Keratinocyte (primary cell): ENCODE data around the gene RNLS.

Source experiments
- EZH2 ChIP-seq: IDR thresholded peaks from one replicate; pipeline ENCODE4 v1.6.1; 2012; ENCODE audit warnings: inconsistent platforms, mild to moderate bottlenecking, low read length, moderate library complexity
- TF ChIP-seq, protein P1 (sequence below), 3 experiments: IDR thresholded peaks in 1 of 3; conservative IDR thresholded peaks in 1 of 3; optimal IDR thresholded peaks in 1 of 3; 2 replicates in 2 of 3; 3 replicates in 1 of 3; pipeline versions ENCODE3 to v1.5.1; 2011; ENCODE audit warnings: low read length in 3 of 3, mild to moderate bottlenecking in 3 of 3, moderate library complexity in 2 of 3, control low read depth in 1 of 3, inconsistent platforms in 1 of 3; ENCODE audit not compliant: insufficient read depth in 2 of 3; ENCODE audit errors: extremely low read depth in 1 of 3

DNA sequence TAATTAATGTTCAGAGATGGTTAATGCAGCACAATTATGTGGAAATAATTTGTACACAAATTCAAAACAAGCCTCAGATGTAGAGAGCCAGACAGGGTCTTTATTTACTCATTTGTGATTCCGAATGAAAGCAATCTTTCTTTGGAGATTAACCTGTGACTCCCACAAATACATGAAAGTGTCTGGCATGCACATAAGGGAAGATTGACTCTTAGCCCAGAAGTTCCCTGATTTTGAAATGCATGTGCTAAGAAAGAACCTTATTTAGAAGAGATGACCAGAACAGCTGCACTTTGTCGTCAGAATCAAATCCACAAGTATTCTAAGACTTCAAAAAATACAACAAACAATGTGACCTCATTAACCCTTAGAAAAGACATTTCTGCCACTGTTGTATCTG is 45.1 kb downstream of the RNLS start:
- TF ChIP-seq, protein P1, sequence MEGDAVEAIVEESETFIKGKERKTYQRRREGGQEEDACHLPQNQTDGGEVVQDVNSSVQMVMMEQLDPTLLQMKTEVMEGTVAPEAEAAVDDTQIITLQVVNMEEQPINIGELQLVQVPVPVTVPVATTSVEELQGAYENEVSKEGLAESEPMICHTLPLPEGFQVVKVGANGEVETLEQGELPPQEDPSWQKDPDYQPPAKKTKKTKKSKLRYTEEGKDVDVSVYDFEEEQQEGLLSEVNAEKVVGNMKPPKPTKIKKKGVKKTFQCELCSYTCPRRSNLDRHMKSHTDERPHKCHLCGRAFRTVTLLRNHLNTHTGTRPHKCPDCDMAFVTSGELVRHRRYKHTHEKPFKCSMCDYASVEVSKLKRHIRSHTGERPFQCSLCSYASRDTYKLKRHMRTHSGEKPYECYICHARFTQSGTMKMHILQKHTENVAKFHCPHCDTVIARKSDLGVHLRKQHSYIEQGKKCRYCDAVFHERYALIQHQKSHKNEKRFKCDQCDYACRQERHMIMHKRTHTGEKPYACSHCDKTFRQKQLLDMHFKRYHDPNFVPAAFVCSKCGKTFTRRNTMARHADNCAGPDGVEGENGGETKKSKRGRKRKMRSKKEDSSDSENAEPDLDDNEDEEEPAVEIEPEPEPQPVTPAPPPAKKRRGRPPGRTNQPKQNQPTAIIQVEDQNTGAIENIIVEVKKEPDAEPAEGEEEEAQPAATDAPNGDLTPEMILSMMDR (optimal IDR thresholded peaks at IDR 0.05 in 1 of 3, IDR thresholded peaks at IDR 0.05 in 1 of 3, conservative IDR thresholded peaks at IDR 0.05 in 1 of 3; ENCODE audit: extremely low read depth in 1 of 3, insufficient read depth in 2 of 3, low read length in 3 of 3): no peak
- no peak for TF ChIP-seq EZH2
